Stimulated activated CD4-positive, alpha-beta T cell treated with anti-CD3 and anti-CD28 coated beads, Interleukin-12 subunit alpha, Interleukin-12 subunit beta, amount 100 ng/mL, for 24 hours (primary cell): ENCODE data around the gene DIRAS2.
"Not testable (repeated sequence)": the region's sequence is repeated elsewhere in the genome, so short reads cannot be mapped to it uniquely, and the experiment has no call there.

ENCODE experiments used
- DNase-seq, 2 experiments: peaks; one replicate each; pipeline ENCODE4 v3.0.0-alpha.2; 2020; ENCODE audit warnings: low read depth in 2 of 2

DIRAS2 gene

GRCh38 chr9:90642570-90643539 lies at the start of gene DIRAS2:
Gene DIRAS2, minus strand, starts transcription at chr9:90642824. Its CDS starts 28,997 bp downstream, at chr9:90613827.
- peak in 1 of 2 experiments; percentile 24 for DNase-seq

GRCh38 chr9:90684736-90685135 lies 42.1 kb upstream of the DIRAS2 start:
- DNase-seq = no peak

GRCh38 chr9:90684106-90684505 lies 41.5 kb upstream of the DIRAS2 start:
- no peak for DNase-seq

GRCh38 chr9:90680534-90680933 lies 37.9 kb upstream of the DIRAS2 start:
- DNase-seq = no peak

GRCh38 chr9:90665072-90665471 lies 22.4 kb upstream of the DIRAS2 start:
- DNase-seq = no peak

GRCh38 chr9:90659650-90660364 lies 17.2 kb upstream of the DIRAS2 start:
- no peak for DNase-seq

GRCh38 chr9:90658783-90659182 lies 16.2 kb upstream of the DIRAS2 start:
- no peak for DNase-seq

GRCh38 chr9:90658181-90658580 lies 15.6 kb upstream of the DIRAS2 start:
- DNase-seq = no peak

GRCh38 chr9:90656876-90657275 lies 14.3 kb upstream of the DIRAS2 start:
- not testable (repeated sequence) for DNase-seq

- no peak for DNase-seq
Measured at GRCh38 chr9:90651246-90651645, 8.6 kb upstream of the DIRAS2 start.

GRCh38 chr9:90647843-90648242 lies 5.2 kb upstream of the DIRAS2 start:
- no peak for DNase-seq

GRCh38 chr9:90645721-90646120 lies 3.1 kb upstream of the DIRAS2 start:
- DNase-seq = no peak

- no peak for DNase-seq
Measured at GRCh38 chr9:90641884-90642487, 638 bp downstream of the DIRAS2 start.

- DNase-seq = no peak
Measured at GRCh38 chr9:90641086-90641485, 1.5 kb downstream of the DIRAS2 start.

- no peak for DNase-seq
Measured at GRCh38 chr9:90640361-90640760, 2.3 kb downstream of the DIRAS2 start.

- no peak for DNase-seq
Measured at GRCh38 chr9:90637626-90638025, 5.0 kb downstream of the DIRAS2 start.

GRCh38 chr9:90632647-90633207 lies 9.9 kb downstream of the DIRAS2 start:
- DNase-seq = no peak

GRCh38 chr9:90631964-90632363 lies 10.7 kb downstream of the DIRAS2 start:
- no peak for DNase-seq

GRCh38 chr9:90629991-90630390 lies 12.6 kb downstream of the DIRAS2 start:
- no peak for DNase-seq

- DNase-seq = no peak
Measured at GRCh38 chr9:90629354-90629753, 13.3 kb downstream of the DIRAS2 start.

- DNase-seq = no peak
Measured at GRCh38 chr9:90616806-90617205, 25.8 kb downstream of the DIRAS2 start.

GRCh38 chr9:90613502-90613901 lies 29.1 kb downstream of the DIRAS2 start:
- no peak for DNase-seq
